ENCODE data around the gene MPPE1. TPM values are rescaled to one million over a fixed set of nuclear protein-coding genes. Genes with fewer than 3 reads are reported as not detected.

MPPE1 gene
- polyA plus RNA-seq, 3 donors = 53.4 to 96.8 (median 92.3) TPM

GRCh38 chr18:11849279-11849678, 58.8 kb downstream of the MPPE1 start:
- H3K27ac ChIP-seq (ENCODE audit: low read depth in 1 of 2, low read length in 2 of 2) = no peak overlapping the region
- intact Hi-C loops (cut with micrococcal nuclease) = no loop called here
- peak overlapping the region; percentile 89 for H3K4me2 ChIP-seq (replicated peaks; ENCODE audit: extremely low read depth, low read length, poor library complexity, severe bottlenecking)
- H3K9ac ChIP-seq (ENCODE audit: insufficient read depth, low read length, poor library complexity, severe bottlenecking) = no peak overlapping the region
- H3K4me3 Mint-ChIP-seq = no peak overlapping the region
- H3K4me1 ChIP-seq (ENCODE audit: control insufficient read depth in 1 of 2, insufficient read depth in 2 of 2, low read length in 2 of 2) = peaks cover 22 to 36% of the 10 kb centered on the region in 2 donors
- peaks cover 0 to 2% (median 0%) of the 10 kb centered on the region in 7 donors for H3K9me3 Mint-ChIP-seq
- peaks cover 3 to 16% (median 4%) of the 10 kb centered on the region in 3 donors for H3K27me3 Mint-ChIP-seq (ENCODE audit: low read depth in 3 of 3)
- peak overlapping the region in 1 of 3 experiments; percentile 87 for H3K4me3 ChIP-seq (replicated peaks in 1 of 3; ENCODE audit: low read depth in 2 of 3, low read length in 3 of 3)
- no peak for DNase-seq
- H3K79me2 ChIP-seq (ENCODE audit: insufficient read depth, low read length) = peaks cover 31% of the 10 kb centered on the region
- no peaks in the 10 kb centered on the region for H3K36me3 ChIP-seq (replicated peaks in 1 of 2; ENCODE audit: control insufficient read depth in 1 of 2, insufficient read depth in 2 of 2, low read length in 2 of 2)
- peaks cover under 1 to 12% of the 10 kb centered on the region in 2 donors for H3K36me3 Mint-ChIP-seq
- no peak for TF ChIP-seq CTCF (IDR thresholded peaks at IDR 0.05)
- H3K27ac Mint-ChIP-seq = peak overlapping the region in 5 of 7 donors; percentile 67 to 100 (median 99)
- H3K4me1 Mint-ChIP-seq = peaks cover 32% of the 10 kb centered on the region
- H2AFZ ChIP-seq (ENCODE audit: insufficient read depth, low read depth, low read length, poor library complexity, severe bottlenecking) = peak overlapping the region; percentile 48
- 100% methylated on average over 5 of the region's 7 CpGs for WGBS (ENCODE audit: insufficient coverage)
- H4K20me1 ChIP-seq (ENCODE audit: insufficient read depth, low read length) = peaks cover 20% of the 10 kb centered on the region
- H3K27me3 ChIP-seq (ENCODE audit: control insufficient read depth in 2 of 2, insufficient read depth in 2 of 2, low read length in 2 of 2) = no peaks in the 10 kb centered on the region
- H3K9me3 ChIP-seq (replicated peaks in 1 of 2; ENCODE audit: control insufficient read depth in 1 of 2, insufficient read depth in 1 of 2, low read length in 2 of 2) = no peaks in the 10 kb centered on the region

GRCh38 chr18:11847811-11848210, 60.3 kb downstream of the MPPE1 start:
- H3K36me3 ChIP-seq (replicated peaks in 1 of 2; ENCODE audit: control insufficient read depth in 1 of 2, insufficient read depth in 2 of 2, low read length in 2 of 2) = no peaks in the 10 kb centered on the region
- no peak overlapping the region for H3K27ac ChIP-seq (ENCODE audit: low read depth in 1 of 2, low read length in 2 of 2)
- no peaks in the 10 kb centered on the region for H3K27me3 ChIP-seq (ENCODE audit: control insufficient read depth in 2 of 2, insufficient read depth in 2 of 2, low read length in 2 of 2)
- WGBS (ENCODE audit: insufficient coverage) = 90% methylated on average over 4 of the region's 4 CpGs
- no peak overlapping the region for H3K4me2 ChIP-seq (replicated peaks; ENCODE audit: extremely low read depth, low read length, poor library complexity, severe bottlenecking)
- H2AFZ ChIP-seq (ENCODE audit: insufficient read depth, low read depth, low read length, poor library complexity, severe bottlenecking) = no peak overlapping the region
- Mint-ChIP-seq H3K4me1 (peaks cover 18% of the 10 kb centered on the region), H3K27ac (no peak overlapping the region), H3K9me3 (peaks cover 0 to 2% (median 0%) of the 10 kb centered on the region in 7 donors), H3K36me3 (peaks cover 0 to 2% of the 10 kb centered on the region in 2 donors), H3K27me3 (ENCODE audit: low read depth in 3 of 3) (peaks cover 3 to 16% (median 4%) of the 10 kb centered on the region in 3 donors), H3K4me3 (peak overlapping the region in 1 of 2 donors; percentile 54)
- no peak overlapping the region for H3K4me3 ChIP-seq (replicated peaks in 1 of 3; ENCODE audit: low read depth in 2 of 3, low read length in 3 of 3)
- DNase-seq = no peak
- no peak overlapping the region for H3K9ac ChIP-seq (ENCODE audit: insufficient read depth, low read length, poor library complexity, severe bottlenecking)
- H3K79me2 ChIP-seq (ENCODE audit: insufficient read depth, low read length) = peaks cover 16% of the 10 kb centered on the region
- H4K20me1 ChIP-seq (ENCODE audit: insufficient read depth, low read length) = peaks cover 10% of the 10 kb centered on the region
- intact Hi-C loops (cut with micrococcal nuclease) = no loop called here
- H3K4me1 ChIP-seq (ENCODE audit: control insufficient read depth in 1 of 2, insufficient read depth in 2 of 2, low read length in 2 of 2) = peaks cover 14 to 23% of the 10 kb centered on the region in 2 donors
- H3K9me3 ChIP-seq (replicated peaks in 1 of 2; ENCODE audit: control insufficient read depth in 1 of 2, insufficient read depth in 1 of 2, low read length in 2 of 2) = no peaks in the 10 kb centered on the region
- TF ChIP-seq CTCF (IDR thresholded peaks at IDR 0.05) = no peak

Measured in CD14-positive monocyte (primary cell).